Activated T-cell treated with anti-CD3 and anti-CD28 coated beads, Interleukin-2, amount 50 U/mL, for 4 hours (primary cell): ENCODE results near the gene CHST8. TPM values are rescaled to one million over a fixed set of nuclear protein-coding genes. Genes with fewer than 3 reads are reported as not detected.

Source experiments
- ATAC-seq, 2 donors: fragments of 200-7000 bp; cut with Tn5 transposase; one replicate each; pipeline ENCODE4 v1.10.0; 2021
- DNase-seq: peaks from one replicate; pipeline ENCODE4 v3.0.0-alpha.2; 2020
- H3K27me3 Mint-ChIP-seq: one replicate; pipeline ENCODE4 v1.8.0; 2021; ENCODE audit warnings: low read depth, mixed read lengths
- H3K36me3 Mint-ChIP-seq: one replicate; pipeline ENCODE4 v1.8.0; 2022; ENCODE audit warnings: mixed read lengths; ENCODE audit not compliant: insufficient read depth
- H3K4me1 Mint-ChIP-seq: one replicate; pipeline ENCODE4 v1.8.0; 2021; ENCODE audit warnings: low read depth, mixed read lengths
- H3K4me3 Mint-ChIP-seq: one replicate; pipeline ENCODE4 v1.8.0; 2021; ENCODE audit warnings: mild to moderate bottlenecking, moderate library complexity, mixed read lengths
- H3K9me3 Mint-ChIP-seq: one replicate; pipeline ENCODE4 v1.8.0; 2021; ENCODE audit warnings: mixed read lengths
- total RNA-seq, 3 donors: library from RNA; stranded (reverse); gene quantifications; one replicate each; pipeline ENCODE4 v1.2.1, GENCODE V29; 2021

The CHST8 gene
- total RNA-seq, 3 donors from 2014 or later = not detected

DNA sequence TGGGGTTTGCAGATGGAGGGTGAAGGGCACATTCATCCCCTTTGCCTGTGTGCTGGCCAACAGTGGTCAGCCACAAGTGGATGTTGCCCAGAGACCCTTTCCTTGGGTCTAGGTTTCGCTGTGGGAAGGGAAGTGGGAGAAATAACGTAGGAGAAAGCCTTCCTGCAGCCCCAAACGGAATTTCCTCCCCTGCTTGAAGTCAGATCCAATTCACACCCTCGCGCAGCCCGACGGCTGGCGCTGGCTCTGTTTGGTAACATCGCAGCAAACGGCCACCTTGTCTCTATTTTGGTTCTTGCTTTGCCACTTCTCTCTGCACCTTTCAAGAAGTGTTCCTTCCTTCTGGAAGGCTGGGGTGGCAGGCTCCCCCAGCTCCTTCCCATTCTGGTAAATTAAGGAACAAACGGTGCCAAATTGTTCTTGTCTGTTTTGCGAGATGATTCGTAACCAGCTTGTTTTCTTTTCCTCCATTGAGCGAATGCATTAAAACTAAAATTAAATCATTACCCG is 45.4 kb downstream of the CHST8 start:
- Mint-ChIP-seq H3K4me1 (no peaks in the 10 kb centered on the region), H3K4me3 (no peak overlapping the region), H3K9me3 (no peaks in the 10 kb centered on the region), H3K27me3 (peaks cover 11% of the 10 kb centered on the region), H3K36me3 (no peaks in the 10 kb centered on the region)
- no peak for DNase-seq
- ATAC-seq = no peak

DNA sequence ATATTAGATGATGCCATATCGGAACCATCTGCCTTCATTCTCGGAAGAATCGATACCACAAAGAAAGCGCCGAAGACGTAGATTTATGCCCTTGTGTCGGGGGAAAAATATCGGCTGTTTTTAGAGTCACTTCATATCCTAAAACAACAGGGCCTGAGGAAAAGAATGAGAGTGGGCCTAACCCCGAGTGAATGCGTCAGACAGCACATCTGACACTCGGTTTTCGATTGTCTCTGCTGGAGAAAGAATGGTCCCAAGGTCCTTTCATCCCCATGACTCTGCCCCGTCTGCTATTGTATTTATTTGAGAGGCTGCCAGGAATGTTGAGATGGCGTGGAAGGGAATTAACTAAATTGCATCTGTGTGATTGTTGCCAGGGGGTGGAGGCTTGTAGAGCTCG is 46.1 kb downstream of the CHST8 start:
- peaks cover 10% of the 10 kb centered on the region for H3K27me3 Mint-ChIP-seq
- H3K9me3 Mint-ChIP-seq = no peaks in the 10 kb centered on the region
- no peak for DNase-seq
- no peaks in the 10 kb centered on the region for H3K4me1 Mint-ChIP-seq
- no peaks in the 10 kb centered on the region for H3K36me3 Mint-ChIP-seq
- no peak overlapping the region for H3K4me3 Mint-ChIP-seq
- no peak for ATAC-seq

DNA sequence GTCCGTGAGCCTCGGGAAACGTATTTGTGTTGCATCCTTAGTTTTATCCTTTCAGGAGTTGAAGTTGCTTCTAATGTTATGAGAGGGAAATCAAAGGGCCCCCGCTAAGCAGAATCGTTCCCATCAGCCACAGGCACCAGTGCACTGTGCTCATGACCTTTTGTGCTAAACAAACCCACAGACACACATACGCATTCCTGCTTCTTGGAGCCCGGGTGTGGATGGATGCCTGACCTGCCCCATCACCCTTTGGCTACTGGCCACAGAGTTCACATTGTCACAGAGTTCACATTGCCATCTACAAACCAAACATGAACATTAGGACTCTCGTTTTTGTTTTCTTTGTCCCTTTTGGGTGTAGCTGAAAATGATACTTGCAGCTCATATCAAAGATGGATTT is 47.2 kb downstream of the CHST8 start:
- no peaks in the 10 kb centered on the region for H3K9me3 Mint-ChIP-seq
- no peaks in the 10 kb centered on the region for H3K36me3 Mint-ChIP-seq
- ATAC-seq = no peak

DNA sequence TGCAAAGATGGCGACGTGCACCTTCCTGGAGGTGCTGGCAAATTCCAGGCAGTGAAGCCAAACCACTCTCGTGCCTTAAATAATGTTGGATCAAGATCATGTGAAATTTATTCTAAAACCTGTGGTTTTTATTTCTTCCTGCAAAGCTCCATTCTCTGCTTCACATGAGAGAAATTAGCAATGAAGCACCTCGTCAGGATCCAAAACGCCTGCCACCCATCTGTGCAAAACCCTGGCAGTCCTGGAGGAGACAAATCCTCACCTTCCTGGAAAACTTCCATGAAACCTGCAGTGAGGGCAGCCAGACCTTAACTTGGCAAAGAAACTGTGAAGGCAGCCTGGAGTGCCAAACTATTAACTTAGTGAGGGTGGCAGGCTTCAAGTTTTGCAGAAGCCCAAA is 47.6 kb downstream of the CHST8 start:
- Mint-ChIP-seq H3K9me3 (no peaks in the 10 kb centered on the region), H3K27me3 (peaks cover 11% of the 10 kb centered on the region), H3K4me3 (no peak overlapping the region), H3K4me1 (no peaks in the 10 kb centered on the region), H3K36me3 (no peaks in the 10 kb centered on the region)
- DNase-seq = no peak
- no peak for ATAC-seq

More for the DNA sequence above, 47.2 kb downstream of the CHST8 start:
- DNase-seq = no peak
- Mint-ChIP-seq H3K4me3 (no peak overlapping the region), H3K4me1 (no peaks in the 10 kb centered on the region), H3K27me3 (peaks cover 10% of the 10 kb centered on the region)

DNA sequence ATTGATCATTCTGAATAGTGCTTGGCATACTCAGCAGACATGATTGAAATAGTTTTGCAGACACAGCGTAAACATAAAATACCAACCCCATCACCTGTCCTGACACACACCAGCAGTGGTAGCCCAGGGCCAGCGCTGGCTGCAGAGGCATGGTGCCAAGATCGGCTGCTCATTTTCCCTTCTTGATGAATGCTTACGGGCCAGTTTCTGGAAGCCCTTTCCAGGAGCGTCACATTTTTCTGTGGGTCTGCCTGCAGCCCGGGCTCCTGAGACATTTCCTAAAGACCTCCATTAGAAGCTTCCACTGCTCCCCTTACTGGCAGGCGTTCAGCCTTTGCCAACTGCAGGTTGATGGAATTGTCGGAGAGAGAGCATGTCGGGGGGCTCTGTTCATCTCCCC is 48.6 kb downstream of the CHST8 start:
- no peak for ATAC-seq
- H3K4me3 Mint-ChIP-seq = no peak overlapping the region
- no peaks in the 10 kb centered on the region for H3K4me1 Mint-ChIP-seq
- DNase-seq = no peak
- no peaks in the 10 kb centered on the region for H3K9me3 Mint-ChIP-seq
- no peaks in the 10 kb centered on the region for H3K36me3 Mint-ChIP-seq
- H3K27me3 Mint-ChIP-seq = peaks cover 14% of the 10 kb centered on the region

DNA sequence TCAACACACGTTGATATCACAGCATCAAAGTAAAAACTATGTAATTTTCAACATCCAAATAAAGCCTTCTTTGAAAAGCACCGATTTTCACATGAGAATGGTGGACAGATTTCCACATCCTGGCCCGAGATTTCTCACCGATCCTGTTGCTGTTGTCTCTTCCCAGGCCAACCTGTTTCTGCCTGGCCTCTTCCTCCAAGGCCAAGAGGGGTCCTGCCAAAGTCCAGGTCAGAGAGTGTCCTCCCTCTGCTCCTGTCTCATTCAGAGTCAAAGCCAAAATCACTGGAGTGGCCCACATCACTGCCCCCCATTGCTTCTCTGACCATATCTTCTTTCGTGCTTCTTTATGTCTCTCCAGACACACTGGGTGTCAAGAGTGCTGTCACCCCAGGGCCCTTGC is 49.5 kb downstream of the CHST8 start:
- Mint-ChIP-seq H3K4me1 (no peaks in the 10 kb centered on the region), H3K36me3 (no peaks in the 10 kb centered on the region), H3K9me3 (no peaks in the 10 kb centered on the region), H3K27me3 (peaks cover 14% of the 10 kb centered on the region), H3K4me3 (no peak overlapping the region)
- DNase-seq (no peak), ATAC-seq (no peak)

DNA sequence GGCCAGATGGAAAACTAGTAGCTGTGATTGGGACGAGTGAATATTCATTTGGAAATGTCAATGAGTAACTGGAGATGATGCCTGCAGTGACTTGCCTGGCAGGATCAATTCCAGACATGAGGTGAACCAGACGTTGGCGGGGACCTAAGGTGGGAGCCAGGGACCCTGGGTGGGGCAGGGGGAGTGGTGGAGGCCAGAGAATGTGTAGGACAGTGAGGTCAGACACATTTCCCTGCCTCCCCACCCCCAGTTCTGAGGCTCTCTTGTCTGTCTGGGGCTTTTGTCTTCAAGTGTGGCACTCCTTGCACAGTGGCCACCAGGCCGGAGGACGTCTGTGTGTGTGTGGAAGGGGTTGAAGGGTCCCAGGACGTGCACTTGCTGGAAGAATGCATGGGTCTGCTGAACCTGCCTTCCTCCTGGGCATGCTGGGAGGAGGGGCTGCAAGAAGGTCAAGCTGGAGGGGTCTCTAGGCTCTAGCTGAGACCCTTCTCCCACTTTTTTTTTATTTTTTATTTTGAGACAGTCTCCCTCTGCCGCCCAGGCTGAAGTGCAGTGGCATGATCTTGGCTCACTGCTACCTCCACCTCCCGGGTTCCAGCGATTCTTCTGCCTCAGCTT is 51.6 kb downstream of the CHST8 start:
- DNase-seq (no peak), ATAC-seq (no peak)
- Mint-ChIP-seq H3K27me3 (peaks cover 9% of the 10 kb centered on the region), H3K36me3 (no peaks in the 10 kb centered on the region), H3K4me3 (no peak overlapping the region), H3K9me3 (no peaks in the 10 kb centered on the region), H3K4me1 (no peaks in the 10 kb centered on the region)

DNA sequence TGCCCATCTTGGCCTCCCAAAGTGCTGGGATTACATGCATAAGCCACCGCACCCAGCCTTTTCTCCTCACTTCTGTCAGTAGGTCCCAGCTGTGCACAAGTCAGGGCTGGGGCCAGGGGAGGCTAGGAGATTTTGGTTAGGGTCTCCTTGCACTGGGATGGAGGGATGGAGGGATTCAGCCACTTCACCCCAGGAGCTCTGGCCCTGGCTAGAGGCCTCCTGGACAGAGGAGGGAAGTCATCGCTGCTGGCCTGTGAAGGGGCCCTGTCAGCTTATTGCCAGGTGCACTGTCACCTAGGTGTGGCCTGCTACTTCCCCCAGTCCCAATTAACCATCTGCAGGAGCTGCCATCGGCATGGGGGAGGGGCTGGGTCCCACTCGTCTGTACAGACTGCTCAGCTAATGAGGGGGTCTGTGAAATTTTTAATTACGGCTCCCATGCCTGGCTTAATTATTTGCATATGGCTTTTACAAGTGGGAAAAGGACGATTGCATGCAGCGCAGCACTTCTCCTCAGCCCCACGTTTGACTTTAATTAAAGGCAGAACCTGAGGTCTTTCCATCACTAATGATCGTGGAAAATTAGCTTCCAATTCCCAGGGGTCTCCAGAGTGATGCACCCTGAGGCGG is 52.4 kb downstream of the CHST8 start:
- ATAC-seq (no peak), DNase-seq (no peak)
- no peaks in the 10 kb centered on the region for H3K36me3 Mint-ChIP-seq
- H3K27me3 Mint-ChIP-seq = peaks cover 9% of the 10 kb centered on the region
- no peaks in the 10 kb centered on the region for H3K9me3 Mint-ChIP-seq
- H3K4me3 Mint-ChIP-seq = no peak overlapping the region
- no peaks in the 10 kb centered on the region for H3K4me1 Mint-ChIP-seq

DNA sequence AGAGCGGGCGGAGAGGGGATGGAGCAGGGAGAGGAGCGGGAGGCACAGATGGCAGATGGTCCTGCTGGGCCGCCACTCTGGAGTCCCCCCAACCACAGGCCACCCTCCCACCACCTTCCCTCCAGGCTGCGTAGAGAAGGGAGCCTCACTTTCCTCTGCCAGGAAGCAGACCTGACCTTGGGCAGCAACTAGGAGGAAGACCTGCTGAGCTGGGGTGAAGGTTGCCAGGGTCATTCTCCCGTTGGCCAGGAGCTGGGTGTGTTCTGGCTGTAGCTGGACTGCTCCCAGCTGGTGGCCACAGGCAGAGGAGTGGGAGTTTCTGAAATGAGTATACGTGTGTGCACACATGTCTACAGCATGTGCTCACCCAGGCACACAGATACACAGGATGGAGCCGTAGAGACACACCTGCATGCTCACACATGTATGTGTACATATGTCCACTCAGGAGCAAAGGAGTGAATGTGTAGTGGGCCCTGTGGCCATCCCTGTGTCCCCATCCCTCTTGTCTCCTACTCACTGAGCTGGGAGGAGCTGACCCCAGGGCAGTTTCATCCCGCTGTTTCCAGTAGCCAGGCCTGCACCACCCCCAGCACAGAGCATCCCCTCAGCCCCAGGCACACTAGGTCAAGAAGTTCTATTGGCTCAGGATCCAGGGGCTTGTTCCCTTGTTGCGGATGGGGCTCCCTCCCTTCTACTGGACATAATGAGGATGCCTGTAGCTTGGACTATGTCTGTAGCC is 53.0 kb downstream of the CHST8 start:
- H3K9me3 Mint-ChIP-seq = no peaks in the 10 kb centered on the region
- peaks cover 9% of the 10 kb centered on the region for H3K27me3 Mint-ChIP-seq
- DNase-seq = no peak
- H3K36me3 Mint-ChIP-seq = no peaks in the 10 kb centered on the region
- no peak for ATAC-seq
- H3K4me1 Mint-ChIP-seq = no peaks in the 10 kb centered on the region
- no peak overlapping the region for H3K4me3 Mint-ChIP-seq

DNA sequence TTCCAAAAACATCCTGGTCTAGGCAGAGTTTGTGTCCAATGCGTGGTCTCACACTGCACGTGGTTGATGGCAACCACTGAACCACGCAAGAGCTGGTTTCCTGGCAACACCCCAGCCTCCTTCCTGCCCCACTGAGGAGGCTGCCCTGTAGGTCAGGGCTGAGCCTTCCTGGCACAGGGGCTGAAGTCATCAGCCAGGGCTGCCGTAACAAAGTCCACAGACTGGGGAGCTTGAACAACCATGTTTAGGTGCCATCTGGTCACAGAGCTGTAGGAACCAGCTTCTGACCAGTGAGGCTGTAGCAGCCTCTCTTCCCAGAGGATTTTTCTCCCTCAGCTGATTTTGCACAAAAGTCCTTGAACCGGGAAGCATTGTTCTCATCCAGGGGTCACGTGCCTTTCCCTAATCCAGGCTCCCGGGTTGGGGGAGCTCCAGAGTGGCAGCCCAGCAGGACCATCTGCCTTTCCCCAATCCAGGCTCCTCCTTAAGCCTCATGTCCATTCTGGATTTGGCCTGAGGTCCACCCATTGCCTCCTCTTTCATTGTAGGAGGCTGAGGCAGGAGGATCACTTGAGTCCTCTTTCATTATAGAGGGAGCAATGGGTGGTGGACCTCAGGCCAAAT is 53.9 kb downstream of the CHST8 start:
- H3K27me3 Mint-ChIP-seq = peaks cover 9% of the 10 kb centered on the region
- no peaks in the 10 kb centered on the region for H3K4me1 Mint-ChIP-seq
- no peak for ATAC-seq
- no peak for DNase-seq
- no peak overlapping the region for H3K4me3 Mint-ChIP-seq
- no peaks in the 10 kb centered on the region for H3K9me3 Mint-ChIP-seq
- H3K36me3 Mint-ChIP-seq = no peaks in the 10 kb centered on the region

DNA sequence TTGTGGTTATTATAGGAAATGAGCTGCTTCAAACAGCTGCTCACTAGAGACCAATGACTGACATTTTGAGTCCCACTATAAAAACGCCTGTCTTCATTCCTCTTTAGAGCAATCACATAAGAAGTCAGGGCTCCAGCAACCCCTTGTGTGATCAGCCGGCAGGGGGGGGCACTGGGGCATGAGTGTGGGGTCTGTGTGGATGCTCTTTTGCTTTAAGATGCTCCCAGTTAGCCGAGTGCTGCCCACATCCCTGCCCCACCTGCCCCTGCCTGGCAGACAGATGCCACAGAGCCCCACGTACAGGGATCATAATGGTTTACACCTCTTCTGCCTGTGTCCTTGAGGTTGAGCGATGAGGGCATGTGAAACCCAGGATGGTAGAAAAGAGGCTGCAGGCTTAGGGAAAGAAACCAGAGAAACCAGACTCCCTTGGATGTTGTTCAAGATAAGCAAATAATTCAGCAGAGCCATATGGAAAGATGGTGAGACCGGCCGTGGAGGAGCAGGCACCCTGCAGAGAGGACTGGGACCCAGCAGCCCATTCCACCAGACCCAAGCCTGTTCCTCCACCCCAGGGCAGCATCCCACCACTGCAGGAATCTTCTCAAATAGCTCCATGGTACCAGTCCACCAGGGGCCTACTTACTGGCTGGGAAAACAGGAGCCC is 55.4 kb downstream of the CHST8 start:
- ATAC-seq = no peak
- H3K27me3 Mint-ChIP-seq = peaks cover 9% of the 10 kb centered on the region
- H3K9me3 Mint-ChIP-seq = no peaks in the 10 kb centered on the region
- H3K4me1 Mint-ChIP-seq = no peaks in the 10 kb centered on the region
- H3K36me3 Mint-ChIP-seq = no peaks in the 10 kb centered on the region
- H3K4me3 Mint-ChIP-seq = no peak overlapping the region
- no peak for DNase-seq

DNA sequence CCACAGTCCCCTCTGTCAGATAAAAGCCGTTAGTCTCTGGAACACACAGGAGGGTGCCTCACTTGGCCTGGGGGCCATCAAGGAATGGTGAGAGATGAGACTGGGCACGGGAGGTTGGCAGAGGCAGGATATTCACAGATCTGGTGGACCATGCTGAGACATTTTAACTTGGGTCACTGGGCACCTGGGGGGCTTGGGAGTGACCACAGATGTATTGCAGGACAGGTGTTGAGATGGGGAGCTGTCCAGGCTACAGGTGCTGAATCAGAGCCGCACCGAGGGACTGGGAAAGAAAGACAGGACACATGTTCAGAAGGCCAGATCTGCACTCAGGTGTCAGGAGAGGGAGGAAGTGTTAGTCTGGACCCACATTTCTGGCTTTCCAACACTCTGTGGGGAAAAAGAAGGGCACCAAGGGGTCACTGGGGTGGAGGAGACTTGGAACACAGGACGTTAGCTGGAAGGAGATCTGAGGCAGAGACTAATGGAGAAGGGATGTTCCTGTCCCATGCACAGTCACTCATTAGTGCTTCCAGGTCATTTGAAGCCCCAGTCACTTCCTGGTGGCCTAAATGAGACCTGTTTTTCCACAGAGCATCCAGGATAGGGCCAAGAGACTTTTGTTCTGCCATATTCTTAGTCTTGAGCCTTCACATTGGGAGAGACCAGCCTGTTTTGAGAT is 56.1 kb downstream of the CHST8 start:
- Mint-ChIP-seq H3K4me1 (no peaks in the 10 kb centered on the region), H3K27me3 (peaks cover 14% of the 10 kb centered on the region), H3K36me3 (no peaks in the 10 kb centered on the region), H3K4me3 (no peak overlapping the region), H3K9me3 (no peaks in the 10 kb centered on the region)
- no peak for DNase-seq
- ATAC-seq = no peak

DNA sequence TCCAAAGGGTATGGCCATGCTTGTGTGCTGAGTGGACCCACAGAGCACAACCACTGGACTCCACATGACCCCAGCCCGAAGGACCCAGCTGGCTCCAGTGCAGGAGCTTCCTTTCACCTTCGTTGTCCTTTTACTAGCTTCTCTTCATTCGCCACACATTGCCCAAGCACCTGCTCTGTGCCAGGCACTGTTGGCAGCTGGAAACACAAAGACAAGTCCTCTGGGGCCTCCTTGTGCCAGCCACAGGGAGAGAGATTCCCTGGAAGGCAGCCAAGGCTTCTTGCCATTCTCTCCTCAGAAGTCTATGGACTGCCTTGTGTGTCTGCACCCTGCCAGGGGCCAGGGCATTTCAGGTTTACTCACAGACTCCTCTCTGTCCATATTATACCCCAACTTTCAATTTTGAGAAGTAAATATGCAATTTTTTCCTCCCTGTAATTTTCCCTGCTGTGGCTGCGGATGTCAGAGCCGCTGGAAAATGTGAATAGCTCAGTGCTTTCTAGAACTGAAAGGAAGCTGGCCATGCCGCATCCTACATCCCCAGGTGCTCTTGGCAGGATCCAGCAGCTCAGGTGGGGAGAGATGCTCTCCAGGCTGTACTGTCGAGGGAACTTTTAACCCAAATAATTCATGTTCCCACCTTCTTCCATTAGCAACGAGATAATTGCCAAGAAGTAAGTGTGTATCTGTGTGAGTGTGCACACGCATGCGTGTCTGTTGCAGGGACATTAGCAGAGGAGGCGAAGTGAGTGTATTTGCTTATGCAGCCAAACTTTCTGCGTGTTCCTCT is 57.2 kb downstream of the CHST8 start:
- Mint-ChIP-seq H3K4me3 (no peak overlapping the region), H3K4me1 (no peaks in the 10 kb centered on the region), H3K9me3 (no peaks in the 10 kb centered on the region), H3K27me3 (peaks cover 20% of the 10 kb centered on the region), H3K36me3 (no peaks in the 10 kb centered on the region)
- DNase-seq (no peak), ATAC-seq (no peak)
